Upper lobe of left lung (tissue), 6 donors: Measurements from ENCODE around the gene DNAH8. TPM values are rescaled to one million over a fixed set of nuclear protein-coding genes. Genes with fewer than 3 reads are reported as not detected.

Experiments used
- ATAC-seq, 2 donors: fragments of 200-7000 bp; cut with Tn5 transposase; one replicate each; pipeline ENCODE4 v1.9.1; 2022; ENCODE audit warnings: mild to moderate bottlenecking in 2 of 2, moderate library complexity in 2 of 2; ENCODE audit not compliant: low FRiP score in 2 of 2
- DNase-seq, 2 donors: peaks; one replicate each; pipeline ENCODE4 v3.0.0-alpha.2; 2019 to 2020
- H3K27ac ChIP-seq, 4 donors: fragments of 200-600 bp; sonication (generic); one replicate each; pipeline ENCODE4 v1.5.1; 2016 to 2019
- H3K27me3 ChIP-seq, 4 donors: fragments of 200-600 bp; sonication (generic); one replicate each; pipeline ENCODE4 v1.5.1; 2017 to 2019
- H3K36me3 ChIP-seq, 4 donors: fragments of 200-600 bp; sonication (generic); one replicate each; pipeline ENCODE4 v1.5.1; 2016 to 2019
- H3K4me1 ChIP-seq, 4 donors: fragments of 200-600 bp; sonication (generic); one replicate each; pipeline ENCODE4 v1.5.1; 2018 to 2019
- H3K4me3 ChIP-seq, 4 donors: fragments of 200-600 bp; sonication (generic); one replicate each; pipeline ENCODE4 v1.5.1; 2017 to 2019; ENCODE audit warnings: mild to moderate bottlenecking in 2 of 4, moderate library complexity in 1 of 4
- H3K9me3 ChIP-seq, 4 donors: fragments of 200-600 bp; sonication (generic); one replicate each; pipeline ENCODE4 v1.5.1; 2018 to 2019
- CTCF ChIP-seq, 6 experiments: fragments of 450-650 bp in 4 of 6; fragments of 200-600 bp in 2 of 6; sonication (generic) in 2 of 6; IDR thresholded peaks; one replicate each; pipeline ENCODE4 v1.5.1; 2016 to 2019; ENCODE audit warnings: antibody characterized with exemption in 6 of 6
- EP300 ChIP-seq, 4 donors: sonication (generic); formaldehyde crosslinking; IDR thresholded peaks; one replicate each; pipeline ENCODE4 v1.5.1; 2017; ENCODE audit warnings: antibody characterized with exemption in 4 of 4, control low read depth in 2 of 4
- POLR2A ChIP-seq, 4 donors: fragments of 450-650 bp; IDR thresholded peaks; one replicate each; pipeline ENCODE4 v1.5.1; 2016 to 2017; ENCODE audit warnings: antibody characterized with exemption in 4 of 4, mild to moderate bottlenecking in 2 of 4
- POLR2AphosphoS5 ChIP-seq, 2 donors: sonication (generic); formaldehyde crosslinking; IDR thresholded peaks; one replicate each; pipeline ENCODE4 v1.5.1; 2017; ENCODE audit warnings: antibody characterized with exemption in 2 of 2
- WGBS, 2 donors: methylation state at CpG; one replicate each; pipeline ENCODE4 v1.1.5; 2017 to 2018; 5-methylcytosine and 5-hydroxymethylcytosine counted together
- total RNA-seq, 6 donors: library from RNA; depleted of rRNA in 4 of 6; stranded (reverse); fragments of >200 nt in 4 of 6; gene quantifications; one replicate each; pipeline versions ENCODE4 v1.1.0 to v1.2.1, GENCODE V29; 2016 to 2021
- donor health status: DM: no; HTN: no; CAD: no; lungs with moderate emphysema.
- donor health status: DM: no; HTN: yes; CAD: no; lungs with severe emphysema.

Gene DNAH8
- total RNA-seq, 6 donors from 2014 or later, result under 0.01 to 0.24 (median 0.15) TPM; not detected in 2

GRCh38 chr6:38906582-38906981 lies 191.5 kb downstream of the DNAH8 start:
- 83 to 84% methylated on average over 4 of the region's 4 CpGs for WGBS, 2 donors
- TF ChIP-seq CTCF (IDR thresholded peaks at IDR 0.05) (no peak), EP300 (IDR thresholded peaks at IDR 0.05) (no peak), POLR2AphosphoS5 (IDR thresholded peaks at IDR 0.05) (no peak), POLR2A (IDR thresholded peaks at IDR 0.05) (no peak)
- H3K4me1 ChIP-seq, result no peaks in the 10 kb centered on the region
- H3K36me3 ChIP-seq, result no peaks in the 10 kb centered on the region
- H3K9me3 ChIP-seq, result no peaks in the 10 kb centered on the region
- H3K4me3 ChIP-seq, result no peak overlapping the region
- DNase-seq, result no peak
- no peak for ATAC-seq
- H3K27me3 ChIP-seq, result no peaks in the 10 kb centered on the region
- no peak overlapping the region for H3K27ac ChIP-seq

GRCh38 chr6:38907264-38907663 lies 192.2 kb downstream of the DNAH8 start:
- ATAC-seq, result no peak
- no peaks in the 10 kb centered on the region for H3K36me3 ChIP-seq
- no peak for DNase-seq
- no peak overlapping the region for H3K4me3 ChIP-seq
- H3K9me3 ChIP-seq, result no peaks in the 10 kb centered on the region
- TF ChIP-seq POLR2A (IDR thresholded peaks at IDR 0.05) (no peak), POLR2AphosphoS5 (IDR thresholded peaks at IDR 0.05) (no peak), CTCF (IDR thresholded peaks at IDR 0.05) (no peak), EP300 (IDR thresholded peaks at IDR 0.05) (no peak)
- no peak overlapping the region for H3K27ac ChIP-seq
- H3K27me3 ChIP-seq, result no peaks in the 10 kb centered on the region
- no peaks in the 10 kb centered on the region for H3K4me1 ChIP-seq

GRCh38 chr6:38909015-38909730 lies 194.1 kb downstream of the DNAH8 start:
- Histone ChIP-seq H3K27me3 (no peaks in the 10 kb centered on the region), H3K27ac (no peak overlapping the region), H3K9me3 (no peaks in the 10 kb centered on the region), H3K36me3 (no peaks in the 10 kb centered on the region), H3K4me3 (no peak overlapping the region), H3K4me1 (no peaks in the 10 kb centered on the region)
- WGBS, 2 donors, result 49 to 68% methylated on average over 6 of the region's 6 CpGs
- DNase-seq, result peak in 1 of 2 donors; percentile 39
- TF ChIP-seq EP300 (IDR thresholded peaks at IDR 0.05), result no peak
- no peak for TF ChIP-seq POLR2AphosphoS5 (IDR thresholded peaks at IDR 0.05)
- no peak for TF ChIP-seq POLR2A (IDR thresholded peaks at IDR 0.05)
- no peak for TF ChIP-seq CTCF (IDR thresholded peaks at IDR 0.05)
- ATAC-seq, result no peak

- H3K9me3 ChIP-seq, result no peaks in the 10 kb centered on the region
- no peaks in the 10 kb centered on the region for H3K36me3 ChIP-seq
- H3K4me1 ChIP-seq, result no peaks in the 10 kb centered on the region
- no peak overlapping the region for H3K4me3 ChIP-seq
- TF ChIP-seq EP300 (IDR thresholded peaks at IDR 0.05) (no peak), CTCF (IDR thresholded peaks at IDR 0.05) (no peak), POLR2AphosphoS5 (IDR thresholded peaks at IDR 0.05) (no peak), POLR2A (IDR thresholded peaks at IDR 0.05) (no peak)
- ATAC-seq (no peak), DNase-seq (no peak)
- H3K27me3 ChIP-seq, result no peaks in the 10 kb centered on the region
- no peak overlapping the region for H3K27ac ChIP-seq
- 47 to 81% methylated on average over 3 of the region's 3 CpGs for WGBS, 2 donors
These were observed 195.1 kb downstream of the DNAH8 start for GRCh38 chr6:38910207-38910606.

GRCh38 chr6:38912378-38912777 lies 197.3 kb downstream of the DNAH8 start:
- Histone ChIP-seq H3K4me1 (no peaks in the 10 kb centered on the region), H3K4me3 (no peak overlapping the region), H3K36me3 (no peaks in the 10 kb centered on the region), H3K27ac (no peak overlapping the region), H3K27me3 (no peaks in the 10 kb centered on the region), H3K9me3 (no peaks in the 10 kb centered on the region)
- 93 to 95% methylated on average over 2 of the region's 2 CpGs for WGBS, 2 donors
- DNase-seq (no peak), ATAC-seq (no peak)
- TF ChIP-seq CTCF (IDR thresholded peaks at IDR 0.05) (no peak), POLR2A (IDR thresholded peaks at IDR 0.05) (no peak), EP300 (IDR thresholded peaks at IDR 0.05) (no peak), POLR2AphosphoS5 (IDR thresholded peaks at IDR 0.05) (no peak)
